ENCODE results near the gene TEAD4. TPM values are rescaled to one million over a fixed set of nuclear protein-coding genes. Genes with fewer than 3 reads are reported as not detected.

The TEAD4 gene
- total RNA-seq, 1 experiment from 2014 or later: 96.8 TPM

GRCh38 chr12:2986876-2987275 lies 27.7 kb downstream of the TEAD4 start (continued):
- TF ChIP-seq CDX4 (CRISPR knock-in tag; IDR thresholded peaks at IDR 0.05; ENCODE audit: borderline replicate concordance): no peak

GRCh38 chr12:2988494-2988893 lies 29.3 kb downstream of the TEAD4 start:
- Mint-ChIP-seq H3K4me3 (no peak overlapping the region), H3K27me3 (ENCODE audit: low read depth) (no peaks in the 10 kb centered on the region), H3K27ac (no peak overlapping the region), H3K4me1 (peaks cover 19% of the 10 kb centered on the region), H3K36me3 (peaks cover 29% of the 10 kb centered on the region), H3K9me3 (peaks cover 15% of the 10 kb centered on the region)
- TF ChIP-seq AR (CRISPR knock-in tag; IDR thresholded peaks at IDR 0.05): no peak
- TF ChIP-seq AFF4 (CRISPR knock-in tag; IDR thresholded peaks at IDR 0.05; ENCODE audit: borderline replicate concordance): no peak
- TF ChIP-seq PREB (CRISPR knock-in tag; IDR thresholded peaks at IDR 0.05; ENCODE audit: borderline replicate concordance): no peak
- TF ChIP-seq NFATC4 (CRISPR knock-in tag; IDR thresholded peaks at IDR 0.05): no peak
- TF ChIP-seq TCF7 (CRISPR knock-in tag; IDR thresholded peaks at IDR 0.05; ENCODE audit: low read depth): no peak
- no peak for TF ChIP-seq ZNF512 (CRISPR knock-in tag; IDR thresholded peaks at IDR 0.05; ENCODE audit: borderline replicate concordance)
- no peak for TF ChIP-seq NR1H2 (CRISPR knock-in tag; IDR thresholded peaks at IDR 0.05)
- TF ChIP-seq CDX4 (CRISPR knock-in tag; IDR thresholded peaks at IDR 0.05; ENCODE audit: borderline replicate concordance): no peak
- TF ChIP-seq TEAD1 (CRISPR knock-in tag; IDR thresholded peaks at IDR 0.05): no peak
- ChIA-PET POLR2A (interaction anchor here (0.6 kb wide), 1 partner anchor 401 kb away, joined by 5 read pairs; no protein-coding TSS in a partner anchor), CTCF (interaction anchor here (1.6 kb wide), 2 partner anchors 44 to 53 kb away, joined by 4 to 6 read pairs; no protein-coding TSS in a partner anchor)
- peak; percentile 73 for ATAC-seq
- DNase-seq (ENCODE audit: low spot score): no peak

GRCh38 chr12:2992724-2993123 lies 33.5 kb downstream of the TEAD4 start:
- Mint-ChIP-seq H3K9me3 (peaks cover 11% of the 10 kb centered on the region), H3K4me3 (no peak overlapping the region), H3K36me3 (peaks cover 47% of the 10 kb centered on the region), H3K27ac (peak overlapping the region; percentile 68; the same call in 1 of the 2 replicates), H3K27me3 (ENCODE audit: low read depth) (no peaks in the 10 kb centered on the region), H3K4me1 (peaks cover 19% of the 10 kb centered on the region)
- ChIA-PET POLR2A (no interaction called here), CTCF (interaction anchor here (0.8 kb wide), 1 partner anchor 108 kb away, joined by 3 read pairs; no protein-coding TSS in a partner anchor)
- no peak for DNase-seq (ENCODE audit: low spot score)
- no peak for ATAC-seq
- TF ChIP-seq SOX15 (CRISPR knock-in tag; IDR thresholded peaks at IDR 0.05) (no peak), NR1H2 (CRISPR knock-in tag; IDR thresholded peaks at IDR 0.05) (no peak), CBFB (CRISPR knock-in tag; IDR thresholded peaks at IDR 0.05; ENCODE audit: low read depth) (no peak), JAZF1 (CRISPR knock-in tag; IDR thresholded peaks at IDR 0.05) (no peak), RORB (CRISPR knock-in tag; IDR thresholded peaks at IDR 0.05) (no peak), ZNF281 (CRISPR knock-in tag; IDR thresholded peaks at IDR 0.05) (no peak), SP1 (CRISPR knock-in tag; conservative IDR thresholded peaks at IDR 0.05) (no peak), STAT6 (CRISPR knock-in tag; conservative IDR thresholded peaks at IDR 0.05; ENCODE audit: low read depth) (no peak)

Measured in WTC11 (cell line).